Activated naive CD4-positive, alpha-beta T cell (primary cell): Measurements from ENCODE around the gene LARGE2.
A peak's percentile ranks its signal among the peaks of the same experiment; 100 is the strongest.

Experiments used
- DNase-seq, 4 experiments: peaks; one replicate each; lab custom pipeline; 2025; lab: John Stamatoyannopoulos, UW

The LARGE2 gene

DNA sequence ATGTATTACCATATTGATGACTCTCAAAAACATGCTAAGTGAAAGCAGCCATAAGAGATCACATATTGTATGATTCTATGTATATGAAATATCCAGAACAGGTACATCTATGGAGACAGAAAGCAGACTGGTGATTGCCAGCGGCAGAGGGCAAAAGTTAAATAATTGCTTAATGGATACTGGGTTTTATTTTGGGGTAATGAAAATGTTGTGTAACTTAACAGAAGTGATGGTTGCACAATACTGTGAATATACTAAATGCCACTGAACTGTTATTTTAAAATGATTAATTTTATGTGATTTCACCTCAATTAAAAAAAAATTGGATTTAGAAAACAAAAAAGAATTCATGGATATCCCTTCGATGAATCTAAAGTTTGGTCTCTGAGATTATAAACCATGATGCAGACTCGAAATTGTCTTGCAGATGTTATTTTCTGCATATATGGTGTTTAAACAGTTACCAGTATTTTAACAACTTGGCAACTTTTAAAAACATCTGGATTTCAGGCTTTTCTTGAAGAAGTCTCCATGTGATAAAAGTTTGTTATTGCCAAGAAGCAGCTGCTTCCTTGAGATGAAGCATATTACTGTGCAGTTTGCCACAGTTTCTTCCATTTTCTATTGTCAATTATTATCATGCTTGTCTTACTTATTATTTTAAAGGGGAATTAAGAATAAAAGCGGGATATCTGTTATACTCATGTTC is 38.1 kb downstream of the LARGE2 start:
- no peak for DNase-seq

DNA sequence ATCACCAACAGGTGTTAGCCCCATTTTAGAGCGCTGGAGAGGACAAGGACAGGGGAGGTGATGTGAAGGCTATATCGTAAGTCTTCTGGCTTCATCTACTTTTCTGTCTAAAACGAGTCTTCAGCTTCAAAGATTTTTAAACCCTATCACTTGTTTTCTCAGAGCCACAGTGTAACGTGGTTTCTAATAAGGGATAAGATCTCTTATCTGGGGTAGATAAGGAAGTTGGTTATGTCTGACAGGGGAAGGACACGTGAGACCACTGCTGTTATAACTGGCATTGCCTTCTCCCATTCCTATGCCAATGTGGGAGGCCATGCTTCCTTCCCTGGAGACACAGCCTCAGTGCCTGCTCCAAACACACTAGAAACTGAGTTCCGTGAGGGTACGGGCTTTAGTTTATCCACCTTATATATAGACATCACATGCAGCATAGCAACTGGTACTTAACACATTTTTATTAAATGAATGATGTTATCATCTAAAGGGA is 39.3 kb downstream of the LARGE2 start:
- DNase-seq = no peak

DNA sequence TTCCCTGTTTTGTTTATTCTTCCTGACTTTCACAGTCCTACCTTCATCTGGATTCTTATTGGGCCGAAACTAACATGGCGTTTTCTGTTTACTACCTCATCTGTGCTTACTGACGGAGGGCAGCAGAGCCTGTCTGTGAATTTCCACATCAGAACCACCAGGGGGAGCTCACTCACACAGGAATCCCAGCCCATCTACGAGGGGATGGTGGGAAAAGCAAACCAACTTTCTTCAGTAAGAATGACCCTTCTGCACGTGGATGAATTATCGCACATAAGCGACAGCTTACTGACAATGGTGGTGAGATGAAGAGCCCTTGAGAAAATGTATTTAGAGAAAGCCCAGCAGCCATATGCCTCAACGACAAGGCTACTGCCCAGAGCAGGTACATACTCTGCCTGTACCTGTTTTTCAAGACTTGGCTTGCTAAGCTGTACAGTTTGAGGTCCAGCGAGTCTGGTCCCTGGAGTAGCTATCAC is 42.5 kb downstream of the LARGE2 start:
- peak in 2 of 4 experiments; percentile 22 to 24 for DNase-seq

DNA sequence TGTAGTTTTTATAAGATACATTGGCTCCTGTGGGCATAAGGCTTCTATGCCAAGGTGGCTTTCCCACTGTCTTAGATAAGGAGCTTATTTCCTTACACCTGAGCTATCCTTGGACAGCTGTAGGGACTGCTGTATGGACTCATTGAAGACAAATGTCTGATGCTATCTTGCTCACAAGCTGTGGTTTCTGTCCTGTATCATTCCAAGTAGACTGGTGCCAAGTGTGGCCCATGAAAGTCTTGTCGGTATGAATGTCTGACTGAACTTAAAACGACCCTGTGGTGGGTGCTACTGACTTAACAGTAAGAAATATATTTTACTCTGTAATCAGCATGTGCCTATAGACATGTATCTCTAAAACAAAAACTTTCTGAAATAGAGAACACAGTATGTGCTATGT is 45.0 kb downstream of the LARGE2 start:
- no peak for DNase-seq

DNA sequence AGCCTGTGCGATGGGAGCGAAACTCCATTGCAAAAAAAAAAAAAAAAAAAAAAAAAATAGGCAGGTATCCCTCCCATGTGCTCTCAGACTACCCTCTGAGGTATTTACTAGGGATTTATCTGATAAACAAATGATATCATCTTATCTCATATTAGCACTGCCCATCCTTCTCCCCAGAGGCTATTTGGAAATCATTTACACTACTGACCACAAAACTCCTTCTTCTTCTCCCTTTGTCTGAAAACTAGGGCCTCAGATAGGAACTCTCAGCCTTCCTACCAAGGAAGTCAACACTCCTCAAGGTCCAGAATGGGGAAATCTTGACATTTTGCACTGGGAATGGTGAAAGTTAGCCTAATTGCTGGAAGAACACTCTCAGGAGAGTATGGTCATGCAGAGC is 46.4 kb downstream of the LARGE2 start:
- DNase-seq = no peak

DNA sequence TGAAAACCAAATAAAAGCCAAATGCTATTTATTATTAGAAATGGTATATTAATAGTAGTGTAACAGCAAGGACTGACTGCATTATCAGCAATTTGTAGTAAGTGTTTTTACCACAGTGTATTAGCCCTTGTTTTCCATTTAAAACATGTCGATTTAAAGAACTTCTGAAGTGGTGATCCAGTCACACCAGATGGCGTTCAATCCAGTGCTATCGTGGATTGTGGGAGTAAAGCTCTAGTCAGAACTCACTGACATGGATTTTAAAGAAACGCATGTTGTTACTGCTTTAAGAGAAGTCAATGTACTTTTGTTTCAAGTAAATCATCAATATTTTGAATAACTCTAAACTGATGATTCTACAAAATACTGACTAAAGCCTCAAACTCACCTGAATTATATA is 51.1 kb downstream of the LARGE2 start:
- DNase-seq = no peak

DNA sequence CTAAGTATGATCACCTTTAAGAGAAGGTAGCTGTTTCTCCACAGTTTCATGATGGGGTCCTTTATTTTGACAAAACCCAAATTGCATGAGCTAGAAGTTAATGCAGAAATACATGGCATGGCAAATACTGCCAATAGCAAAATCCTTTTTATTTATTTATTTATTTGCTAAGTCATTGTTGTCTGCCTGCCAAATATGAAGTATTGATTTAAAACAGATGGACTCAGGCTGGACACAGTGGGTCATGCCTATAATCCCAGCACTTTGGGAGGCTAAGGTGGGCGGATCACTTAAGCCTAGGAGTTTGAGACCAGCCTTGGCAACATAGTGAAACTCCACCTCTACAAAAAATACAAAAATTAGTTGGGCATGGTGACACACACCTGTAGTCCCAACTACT is 52.4 kb downstream of the LARGE2 start:
- no peak for DNase-seq
